Fibroblast of lung (primary cell): ENCODE data around the gene STARD10. TPM values are rescaled to one million over a fixed set of nuclear protein-coding genes. Genes with fewer than 3 reads are reported as not detected.

Experiments used
- DNase-seq, 2 donors: peaks; one replicate each; pipeline versions ENCODE4 v3.0.0 to v3.0.0-alpha.2; 2010; ENCODE audit warnings: low read depth in 2 of 2
- H2AFZ ChIP-seq: 2 replicates; pipeline ENCODE4 v1.5.1; 2012; ENCODE audit warnings: low read length, control low read depth, inconsistent platforms
- H3K27ac ChIP-seq: 2 replicates; pipeline ENCODE4 v1.5.1; 2011; ENCODE audit warnings: low read length, control low read depth; ENCODE audit not compliant: insufficient read depth
- H3K27me3 ChIP-seq: 2 replicates; pipeline ENCODE4 v1.5.1; 2011; ENCODE audit warnings: mild to moderate bottlenecking, low read length; ENCODE audit not compliant: control insufficient read depth, insufficient read depth
- H3K36me3 ChIP-seq: 2 replicates; pipeline ENCODE4 v1.5.1; 2011; ENCODE audit warnings: low read length; ENCODE audit not compliant: control insufficient read depth, insufficient read depth
- H3K4me1 ChIP-seq: 2 replicates; pipeline ENCODE4 v1.5.1; 2011; ENCODE audit warnings: low read length; ENCODE audit not compliant: control insufficient read depth, insufficient read depth; ENCODE audit errors: extremely low read depth
- H3K4me2 ChIP-seq: 2 replicates; pipeline ENCODE4 v1.5.1; 2011; ENCODE audit warnings: low read length, control low read depth; ENCODE audit not compliant: insufficient read depth; ENCODE audit errors: extremely low read depth
- H3K4me3 ChIP-seq, 4 experiments: fragments of 200-600 bp in 1 of 4; sonication (generic) in 1 of 4; replicated peaks in 1 of 4; 2 replicates each; pipeline ENCODE4 v1.5.1; 2011 to 2016; ENCODE audit warnings: low read length in 4 of 4, low read depth in 3 of 4, mild to moderate bottlenecking in 3 of 4, control low read depth in 2 of 4, inconsistent platforms in 1 of 4, mixed read lengths in 1 of 4; ENCODE audit not compliant: insufficient read depth in 1 of 4; ENCODE audit errors: control extremely low read depth in 1 of 4
- H3K79me2 ChIP-seq: 2 replicates; pipeline ENCODE4 v1.5.1; 2012; ENCODE audit warnings: mild to moderate bottlenecking, low read length, inconsistent platforms; ENCODE audit not compliant: control insufficient read depth, insufficient read depth
- H3K9ac ChIP-seq: 2 replicates; pipeline ENCODE4 v1.5.1; 2011; ENCODE audit warnings: mild to moderate bottlenecking, low read length, control low read depth; ENCODE audit not compliant: insufficient read depth
- H3K9me3 ChIP-seq: 2 replicates; pipeline ENCODE4 v1.5.1; 2012; ENCODE audit warnings: low read depth, low read length; ENCODE audit not compliant: control insufficient read depth, insufficient read depth
- H4K20me1 ChIP-seq: 2 replicates; pipeline ENCODE4 v1.5.1; 2011; ENCODE audit warnings: low read length; ENCODE audit not compliant: control insufficient read depth, insufficient read depth; ENCODE audit errors: extremely low read depth
- EZH2 ChIP-seq: IDR thresholded peaks from 2 replicates; pipeline ENCODE4 v1.5.1; 2012; ENCODE audit warnings: low read length, control low read depth, mild to moderate bottlenecking; ENCODE audit errors: missing control alignments
- polyA plus RNA-seq, 2 donors: library from polyadenylated mRNA; depleted of rRNA in 1 of 2; stranded (reverse) in 1 of 2; unstranded in 1 of 2; fragments of >200 nt; gene quantifications; 2 replicates each; pipeline ENCODE4 v1.2.1, GENCODE V29; 2011 to 2012; ENCODE audit warnings: missing spikeins in 1 of 2
- total RNA-seq: library from RNA; depleted of rRNA; stranded (reverse); fragments of >200 nt; gene quantifications from 2 replicates; pipeline ENCODE4 v1.2.1, GENCODE V29; 2014
- TF ChIP-seq, protein P1 (sequence below), 2 donors: IDR thresholded peaks in 1 of 2; conservative IDR thresholded peaks in 1 of 2; 1 replicate in 1 of 2; 2 replicates in 1 of 2; pipeline ENCODE4 v1.5.1; 2011 to 2012; ENCODE audit warnings: low read length in 2 of 2, control low read depth in 1 of 2, inconsistent platforms in 1 of 2, low read depth in 1 of 2, mild to moderate bottlenecking in 1 of 2

Gene STARD10
- total and polyA plus RNA-seq, 2 donors (not counting 1 experiment from before 2014, with no cell fraction given), result 20.7 to 32.0 TPM

DNA sequence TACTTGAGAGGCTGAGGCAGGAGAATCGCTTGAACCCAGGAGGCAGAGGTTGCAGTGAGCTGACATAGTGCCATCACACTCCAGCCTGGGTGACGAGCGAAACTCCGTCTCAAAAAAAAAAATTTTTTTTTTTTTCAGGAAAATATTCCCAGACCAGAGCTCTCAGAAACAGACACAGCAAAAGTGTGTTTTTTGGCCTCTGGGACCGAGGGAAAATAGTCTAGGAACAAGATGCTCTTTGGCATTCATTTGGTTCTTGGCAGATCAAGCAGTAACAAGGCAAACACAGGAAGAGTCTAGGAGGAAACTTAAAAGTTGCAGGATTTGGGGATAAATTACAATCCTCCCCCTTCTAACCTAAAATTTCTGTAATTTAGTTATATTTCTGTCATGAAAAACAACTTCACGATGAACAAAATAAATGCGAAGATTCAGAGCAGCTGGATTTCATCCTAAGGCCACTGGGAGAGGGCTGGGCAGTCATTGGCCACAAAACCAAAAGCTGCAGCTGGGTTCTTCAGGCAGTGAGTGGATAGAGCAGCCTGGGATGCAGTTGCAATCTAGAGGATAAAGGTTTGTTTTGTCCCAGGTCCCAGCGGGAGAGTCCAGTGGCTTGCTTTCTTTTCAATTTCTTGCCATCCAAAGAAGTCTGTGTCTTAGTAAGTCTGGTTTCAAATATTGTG is 40.1 kb upstream of the STARD10 start:
- no peak for TF ChIP-seq EZH2
- TF ChIP-seq, protein P1, sequence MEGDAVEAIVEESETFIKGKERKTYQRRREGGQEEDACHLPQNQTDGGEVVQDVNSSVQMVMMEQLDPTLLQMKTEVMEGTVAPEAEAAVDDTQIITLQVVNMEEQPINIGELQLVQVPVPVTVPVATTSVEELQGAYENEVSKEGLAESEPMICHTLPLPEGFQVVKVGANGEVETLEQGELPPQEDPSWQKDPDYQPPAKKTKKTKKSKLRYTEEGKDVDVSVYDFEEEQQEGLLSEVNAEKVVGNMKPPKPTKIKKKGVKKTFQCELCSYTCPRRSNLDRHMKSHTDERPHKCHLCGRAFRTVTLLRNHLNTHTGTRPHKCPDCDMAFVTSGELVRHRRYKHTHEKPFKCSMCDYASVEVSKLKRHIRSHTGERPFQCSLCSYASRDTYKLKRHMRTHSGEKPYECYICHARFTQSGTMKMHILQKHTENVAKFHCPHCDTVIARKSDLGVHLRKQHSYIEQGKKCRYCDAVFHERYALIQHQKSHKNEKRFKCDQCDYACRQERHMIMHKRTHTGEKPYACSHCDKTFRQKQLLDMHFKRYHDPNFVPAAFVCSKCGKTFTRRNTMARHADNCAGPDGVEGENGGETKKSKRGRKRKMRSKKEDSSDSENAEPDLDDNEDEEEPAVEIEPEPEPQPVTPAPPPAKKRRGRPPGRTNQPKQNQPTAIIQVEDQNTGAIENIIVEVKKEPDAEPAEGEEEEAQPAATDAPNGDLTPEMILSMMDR (conservative IDR thresholded peaks at IDR 0.05 in 1 of 2, IDR thresholded peaks at IDR 0.05 in 1 of 2; ENCODE audit: low read depth in 1 of 2, low read length in 2 of 2), result no peak
- no peak overlapping the region for H3K27ac ChIP-seq
- H3K27me3 ChIP-seq, result no peaks in the 10 kb centered on the region
- H3K4me1 ChIP-seq, result peaks cover 18% of the 10 kb centered on the region
- DNase-seq, result peak in 1 of 2 donors; percentile 64
- no peak overlapping the region for H3K9ac ChIP-seq
- H3K9me3 ChIP-seq, result no peaks in the 10 kb centered on the region
- H3K36me3 ChIP-seq, result no peaks in the 10 kb centered on the region
- H3K4me2 ChIP-seq, result no peak overlapping the region
- H2AFZ ChIP-seq, result no peak overlapping the region
- no peaks in the 10 kb centered on the region for H4K20me1 ChIP-seq
- no peaks in the 10 kb centered on the region for H3K79me2 ChIP-seq
- no peak overlapping the region for H3K4me3 ChIP-seq

DNA sequence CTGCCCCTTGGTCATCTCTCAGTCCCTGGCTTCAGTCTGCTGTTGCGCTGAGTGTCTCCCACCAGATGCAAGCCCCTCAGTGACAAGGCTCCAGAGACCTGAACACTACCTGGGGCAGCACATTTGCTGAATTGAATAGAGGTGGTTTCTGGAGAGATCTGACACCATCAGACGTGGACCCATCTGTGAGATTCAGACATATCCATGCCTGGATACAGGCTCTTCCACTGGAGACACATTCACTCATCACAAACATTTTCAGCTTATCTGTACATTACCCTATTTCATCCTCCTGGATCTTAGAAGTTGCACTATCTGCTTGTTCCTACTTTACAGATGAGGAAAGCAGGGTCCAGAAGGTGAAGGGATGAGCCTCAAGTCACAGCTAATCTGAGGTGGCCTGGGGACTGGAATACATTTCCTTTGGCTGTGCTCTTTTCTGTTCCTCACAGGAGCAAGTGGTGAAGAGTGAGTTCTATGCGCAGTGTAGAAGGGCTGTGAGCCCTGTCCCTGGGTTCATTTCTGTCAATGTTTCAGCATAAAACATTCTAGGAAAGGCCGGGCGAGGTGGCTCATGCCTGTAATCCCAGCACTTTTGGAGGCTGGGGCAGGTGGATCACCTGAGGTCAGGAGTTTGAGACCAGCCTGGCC is 39.4 kb upstream of the STARD10 start:
- H2AFZ ChIP-seq, result no peak overlapping the region
- no peaks in the 10 kb centered on the region for H3K36me3 ChIP-seq
- H3K4me1 ChIP-seq, result peaks cover 20% of the 10 kb centered on the region
- H3K4me3 ChIP-seq, result no peak overlapping the region
- H3K79me2 ChIP-seq, result no peaks in the 10 kb centered on the region
- no peak overlapping the region for H3K27ac ChIP-seq
- no peak for DNase-seq
- H4K20me1 ChIP-seq, result no peaks in the 10 kb centered on the region
- H3K9me3 ChIP-seq, result no peaks in the 10 kb centered on the region
- TF ChIP-seq EZH2, result no peak
- TF ChIP-seq, protein P1 (conservative IDR thresholded peaks at IDR 0.05 in 1 of 2, IDR thresholded peaks at IDR 0.05 in 1 of 2; ENCODE audit: low read depth in 1 of 2, low read length in 2 of 2), result no peak
- H3K9ac ChIP-seq, result no peak overlapping the region
- no peak overlapping the region for H3K4me2 ChIP-seq
- H3K27me3 ChIP-seq, result no peaks in the 10 kb centered on the region

DNA sequence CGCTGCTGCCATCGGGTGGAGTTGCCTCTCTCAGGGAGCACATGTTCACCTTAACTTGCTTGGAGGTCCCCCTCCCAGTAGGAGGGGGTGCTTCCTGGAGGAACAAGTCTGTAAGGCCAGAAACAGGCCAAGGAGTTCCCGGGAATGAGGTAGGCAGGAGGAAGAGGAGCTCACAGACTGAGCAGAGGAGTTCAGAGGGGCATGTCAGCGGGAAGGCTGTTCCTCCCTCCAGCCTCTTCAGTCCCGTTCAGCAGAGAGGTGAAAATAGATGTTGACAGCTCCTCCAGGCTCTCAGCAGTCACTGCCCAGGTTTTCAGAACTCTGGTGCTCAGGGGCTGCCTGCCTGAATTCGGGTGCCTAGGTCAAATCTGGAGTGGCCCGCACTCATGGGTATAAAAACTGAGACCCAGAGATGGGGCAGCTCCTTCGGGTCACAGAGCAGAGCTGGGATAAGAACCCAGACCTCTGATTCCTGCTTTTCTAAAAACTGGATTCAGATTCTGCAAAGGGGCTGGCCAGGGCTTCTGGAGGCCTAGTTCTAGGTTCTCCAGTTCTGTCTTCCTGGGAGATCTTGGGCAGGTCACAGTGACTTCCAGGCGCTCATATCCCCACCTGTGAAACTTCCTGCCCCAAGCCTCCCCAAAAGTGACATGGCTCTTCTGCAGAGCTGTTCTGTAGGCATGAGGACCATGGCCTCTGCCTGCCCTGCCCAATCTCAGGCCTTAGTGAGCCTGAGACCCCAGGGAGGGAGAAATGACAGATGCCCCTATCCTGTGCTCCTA is 38.6 kb upstream of the STARD10 start:
- no peaks in the 10 kb centered on the region for H3K79me2 ChIP-seq
- H3K4me1 ChIP-seq, result peaks cover 24% of the 10 kb centered on the region
- no peak overlapping the region for H3K9ac ChIP-seq
- no peaks in the 10 kb centered on the region for H4K20me1 ChIP-seq
- DNase-seq, result no peak
- no peak overlapping the region for H2AFZ ChIP-seq
- no peaks in the 10 kb centered on the region for H3K36me3 ChIP-seq
- H3K4me2 ChIP-seq, result no peak overlapping the region
- TF ChIP-seq, protein P1 (conservative IDR thresholded peaks at IDR 0.05 in 1 of 2, IDR thresholded peaks at IDR 0.05 in 1 of 2; ENCODE audit: low read depth in 1 of 2, low read length in 2 of 2), result no peak
- TF ChIP-seq EZH2, result no peak
- no peaks in the 10 kb centered on the region for H3K27me3 ChIP-seq
- H3K27ac ChIP-seq, result no peak overlapping the region
- no peak overlapping the region for H3K4me3 ChIP-seq
- no peaks in the 10 kb centered on the region for H3K9me3 ChIP-seq
